ENCODE results near the gene ANXA1. TPM values are rescaled to one million over a fixed set of nuclear protein-coding genes. Genes with fewer than 3 reads are reported as not detected.

The ANXA1 gene
- total and polyA plus RNA-seq, 2 of the 13 experiments (the other 11 are each of a cell fraction or from before 2014, with no cell fraction given), result 0.15 to 0.20 TPM

- H3K27ac ChIP-seq (ENCODE audit: extremely low read length, insufficient read depth, low read length), result no peak overlapping the region
- BruUV-seq (replicated peaks), result no TSS peak
- ATAC-seq (no peak), DNase-seq (ENCODE audit: low spot score) (no peak), FAIRE-seq (no peak)
- H3K79me2 ChIP-seq (ENCODE audit: insufficient read depth, low read length), result no peaks in the 10 kb centered on the region
- H2AFZ ChIP-seq (ENCODE audit: low read length), result no peak overlapping the region
- intact Hi-C loops (cut with micrococcal nuclease; ENCODE audit: unreplicated experiment) (no loop called here), in situ Hi-C loops (cut with HindIII; ENCODE audit: extremely low pct_ligation_motif_present, low pct_unique_long_range_greater_than_20kb) (no loop called here)
- CTCF ChIA-PET (ENCODE audit: low intra/inter-chr PET ratio, low total read pairs), result no interaction called here
- H3K4me3 ChIP-seq (replicated peaks in 1 of 3; ENCODE audit: insufficient read depth in 1 of 3, low read depth in 2 of 3, low read length in 3 of 3), result no peak overlapping the region
- TF ChIP-seq TEAD3 (CRISPR knock-in tag; optimal IDR thresholded peaks at IDR 0.05; ENCODE audit: borderline replicate concordance), result no peak
- TF ChIP-seq ZNF33B (CRISPR knock-in tag; IDR thresholded peaks at IDR 0.05), result no peak
- TF ChIP-seq TAF1 (CRISPR knock-in tag; IDR thresholded peaks at IDR 0.05), result no peak
- TF ChIP-seq, protein P1, sequence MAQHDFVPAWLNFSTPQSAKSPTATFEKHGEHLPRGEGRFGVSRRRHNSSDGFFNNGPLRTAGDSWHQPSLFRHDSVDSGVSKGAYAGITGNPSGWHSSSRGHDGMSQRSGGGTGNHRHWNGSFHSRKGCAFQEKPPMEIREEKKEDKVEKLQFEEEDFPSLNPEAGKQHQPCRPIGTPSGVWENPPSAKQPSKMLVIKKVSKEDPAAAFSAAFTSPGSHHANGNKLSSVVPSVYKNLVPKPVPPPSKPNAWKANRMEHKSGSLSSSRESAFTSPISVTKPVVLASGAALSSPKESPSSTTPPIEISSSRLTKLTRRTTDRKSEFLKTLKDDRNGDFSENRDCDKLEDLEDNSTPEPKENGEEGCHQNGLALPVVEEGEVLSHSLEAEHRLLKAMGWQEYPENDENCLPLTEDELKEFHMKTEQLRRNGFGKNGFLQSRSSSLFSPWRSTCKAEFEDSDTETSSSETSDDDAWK (CRISPR knock-in tag; IDR thresholded peaks at IDR 0.05), result no peak
- TF ChIP-seq ZNF510 (CRISPR knock-in tag; IDR thresholded peaks at IDR 0.05; ENCODE audit: low read depth), result no peak
- TF ChIP-seq MATR3 (CRISPR knock-in tag; IDR thresholded peaks at IDR 0.05), result no peak
- no peak for TF ChIP-seq HNRNPUL1 (IDR thresholded peaks at IDR 0.05; ENCODE audit: low read depth, low read length)
- no peak for TF ChIP-seq CBX1 (IDR thresholded peaks at IDR 0.05; ENCODE audit: low read depth)
- no peak for TF ChIP-seq ZNF83 (CRISPR knock-in tag; IDR thresholded peaks at IDR 0.05; ENCODE audit: borderline replicate concordance)
- TF ChIP-seq ZNF143 (CRISPR knock-in tag; IDR thresholded peaks at IDR 0.05), result no peak
- no peaks in the 10 kb centered on the region for H4K20me1 ChIP-seq (ENCODE audit: insufficient read depth, low read length)
- H3K9me3 ChIP-seq (ENCODE audit: low read length), result no peaks in the 10 kb centered on the region
- H3K27me3 ChIP-seq (ENCODE audit: control insufficient read depth in 1 of 2, insufficient read depth in 2 of 2, low read length in 2 of 2), result no peaks in the 10 kb centered on the region
- WGBS (ENCODE audit: low lambda C conversion rate), result 43% methylated on average over 8 of the region's 8 CpGs
- H3K4me2 ChIP-seq (ENCODE audit: low read depth, low read length), result no peak overlapping the region
- POLR2A ChIA-PET, result no interaction called here
- no peak overlapping the region for H3K9ac ChIP-seq (ENCODE audit: insufficient read depth, low read depth, low read length)
- no peaks in the 10 kb centered on the region for H3K4me1 ChIP-seq (ENCODE audit: insufficient read depth, low read length)
- no peaks in the 10 kb centered on the region for H3K36me3 ChIP-seq (replicated peaks in 1 of 2; ENCODE audit: control insufficient read depth in 1 of 2, insufficient read depth in 2 of 2, low read length in 2 of 2)
Observed at GRCh38 chr9:73154271-73154670, 2.6 kb downstream of the ANXA1 start.

- 84% methylated on average over 2 of the region's 2 CpGs for WGBS (ENCODE audit: low lambda C conversion rate)
- no peaks in the 10 kb centered on the region for H3K36me3 ChIP-seq (replicated peaks in 1 of 2; ENCODE audit: control insufficient read depth in 1 of 2, insufficient read depth in 2 of 2, low read length in 2 of 2)
- no peak for FAIRE-seq
- in situ Hi-C loops (cut with HindIII; ENCODE audit: extremely low pct_ligation_motif_present, low pct_unique_long_range_greater_than_20kb) (no loop called here), intact Hi-C loops (cut with micrococcal nuclease; ENCODE audit: unreplicated experiment) (no loop called here)
- no peak overlapping the region for H3K27ac ChIP-seq (ENCODE audit: extremely low read length, insufficient read depth, low read length)
- ChIA-PET CTCF (ENCODE audit: low intra/inter-chr PET ratio, low total read pairs) (no interaction called here), POLR2A (no interaction called here)
- H3K4me1 ChIP-seq (ENCODE audit: insufficient read depth, low read length), result no peaks in the 10 kb centered on the region
- no peaks in the 10 kb centered on the region for H3K9me3 ChIP-seq (ENCODE audit: low read length)
- no TSS peak for BruUV-seq (replicated peaks)
- no peaks in the 10 kb centered on the region for H3K79me2 ChIP-seq (ENCODE audit: insufficient read depth, low read length)
- H3K9ac ChIP-seq (ENCODE audit: insufficient read depth, low read depth, low read length), result no peak overlapping the region
- no peak for ATAC-seq
- no peak overlapping the region for H2AFZ ChIP-seq (ENCODE audit: low read length)
- H3K4me3 ChIP-seq (replicated peaks in 1 of 3; ENCODE audit: insufficient read depth in 1 of 3, low read depth in 2 of 3, low read length in 3 of 3), result no peak overlapping the region
- no peaks in the 10 kb centered on the region for H4K20me1 ChIP-seq (ENCODE audit: insufficient read depth, low read length)
- no peaks in the 10 kb centered on the region for H3K27me3 ChIP-seq (ENCODE audit: control insufficient read depth in 1 of 2, insufficient read depth in 2 of 2, low read length in 2 of 2)
- no peak overlapping the region for H3K4me2 ChIP-seq (ENCODE audit: low read depth, low read length)
- no peak for DNase-seq (ENCODE audit: low spot score)
- TF ChIP-seq ZNF331 (CRISPR knock-in tag; IDR thresholded peaks at IDR 0.05) (no peak), TRIM24 (CRISPR knock-in tag; IDR thresholded peaks at IDR 0.05) (no peak), ZNF234 (CRISPR knock-in tag; conservative IDR thresholded peaks at IDR 0.05) (no peak), NFKBIZ (CRISPR knock-in tag; IDR thresholded peaks at IDR 0.05) (no peak), ASH2L (IDR thresholded peaks at IDR 0.05; ENCODE audit: insufficient read length, low read depth, low read length) (no peak), ZNF547 (CRISPR knock-in tag; IDR thresholded peaks at IDR 0.05) (no peak), BCL6 (CRISPR knock-in tag; IDR thresholded peaks at IDR 0.05) (no peak), ZNF256 (CRISPR knock-in tag; conservative IDR thresholded peaks at IDR 0.05) (no peak)
- TF ChIP-seq, protein P2, sequence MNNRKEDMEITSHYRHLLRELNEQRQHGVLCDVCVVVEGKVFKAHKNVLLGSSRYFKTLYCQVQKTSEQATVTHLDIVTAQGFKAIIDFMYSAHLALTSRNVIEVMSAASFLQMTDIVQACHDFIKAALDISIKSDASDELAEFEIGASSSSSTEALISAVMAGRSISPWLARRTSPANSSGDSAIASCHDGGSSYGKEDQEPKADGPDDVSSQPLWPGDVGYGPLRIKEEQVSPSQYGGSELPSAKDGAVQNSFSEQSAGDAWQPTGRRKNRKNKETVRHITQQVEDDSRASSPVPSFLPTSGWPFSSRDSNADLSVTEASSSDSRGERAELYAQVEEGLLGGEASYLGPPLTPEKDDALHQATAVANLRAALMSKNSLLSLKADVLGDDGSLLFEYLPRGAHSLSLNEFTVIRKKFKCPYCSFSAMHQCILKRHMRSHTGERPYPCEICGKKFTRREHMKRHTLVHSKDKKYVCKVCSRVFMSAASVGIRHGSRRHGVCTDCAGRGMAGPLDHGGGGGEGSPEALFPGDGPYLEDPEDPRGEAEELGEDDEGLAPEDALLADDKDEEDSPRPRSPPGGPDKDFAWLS (CRISPR knock-in tag; IDR thresholded peaks at IDR 0.05; ENCODE audit: borderline replicate concordance), result no peak
- TF ChIP-seq, protein P3, sequence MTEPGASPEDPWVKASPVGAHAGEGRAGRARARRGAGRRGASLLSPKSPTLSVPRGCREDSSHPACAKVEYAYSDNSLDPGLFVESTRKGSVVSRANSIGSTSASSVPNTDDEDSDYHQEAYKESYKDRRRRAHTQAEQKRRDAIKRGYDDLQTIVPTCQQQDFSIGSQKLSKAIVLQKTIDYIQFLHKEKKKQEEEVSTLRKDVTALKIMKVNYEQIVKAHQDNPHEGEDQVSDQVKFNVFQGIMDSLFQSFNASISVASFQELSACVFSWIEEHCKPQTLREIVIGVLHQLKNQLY (CRISPR knock-in tag; IDR thresholded peaks at IDR 0.05), result no peak
Observed at GRCh38 chr9:73154722-73155121, 3.1 kb downstream of the ANXA1 start.
